ENCODE data around the gene CD7.
A peak's percentile ranks its signal among the peaks of the same experiment; 100 is the strongest.

DNA sequence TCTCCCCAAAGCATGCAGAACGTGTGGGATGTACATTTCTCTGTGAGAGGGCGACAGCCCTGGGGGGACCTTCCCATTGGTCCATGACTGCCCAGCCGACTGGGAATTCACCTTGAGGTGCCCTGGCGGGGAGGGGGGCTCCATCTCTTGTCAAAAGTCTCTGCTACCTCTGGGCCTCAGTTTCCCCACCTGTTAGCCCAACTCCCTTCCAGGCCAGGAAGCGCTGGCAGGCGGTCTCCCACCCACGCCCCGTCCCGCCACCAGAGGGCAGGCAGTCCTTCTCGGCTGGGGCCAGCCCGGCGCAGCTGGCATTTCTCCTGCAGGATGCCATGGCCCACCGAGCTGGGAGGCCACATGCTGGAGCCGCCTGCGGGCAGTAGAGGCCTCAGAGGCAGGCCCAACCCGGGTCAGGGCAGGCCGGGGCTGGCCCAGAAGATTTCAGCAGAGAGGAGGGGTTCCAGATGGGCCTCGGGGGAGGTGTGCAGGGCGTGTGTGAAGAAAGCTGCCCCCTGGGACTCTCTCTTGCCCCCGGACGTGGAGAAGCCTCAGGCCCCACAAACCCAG lies 16.6 kb downstream of the CD7 start:
- TF ChIP-seq CTCF (IDR thresholded peaks at IDR 0.05; ENCODE audit: insufficient read depth, low read length, poor library complexity, severe bottlenecking) (peak; percentile 68), EZH2phosphoT487 (conservative IDR thresholded peaks at IDR 0.05; ENCODE audit: low read length) (no peak)

All from SU-DHL-6 (cell line).